HFFc6 (cell line): ENCODE results near the gene MMP11. TPM values are rescaled to one million over a fixed set of nuclear protein-coding genes. Genes with fewer than 3 reads are reported as not detected.

Experiments used
- DNase-seq: peaks from one replicate; pipeline ENCODE4 v3.0.0-alpha.2; 2018
- H3K27ac Mint-ChIP-seq: 2 replicates; pipeline ENCODE4 v1.8.0; 2020; ENCODE audit warnings: mild to moderate bottlenecking, mixed read lengths
- H3K27me3 Mint-ChIP-seq: 2 replicates; pipeline ENCODE4 v1.8.0; 2021; ENCODE audit warnings: mild to moderate bottlenecking, moderate library complexity, mixed read lengths; ENCODE audit not compliant: insufficient read depth
- H3K36me3 Mint-ChIP-seq: 2 replicates; pipeline ENCODE4 v1.8.0; 2021; ENCODE audit warnings: low read depth, mixed read lengths
- H3K4me1 Mint-ChIP-seq: 2 replicates; pipeline ENCODE4 v1.8.0; 2020; ENCODE audit warnings: low read depth, mixed read lengths
- H3K4me3 Mint-ChIP-seq: 2 replicates; pipeline ENCODE4 v1.8.0; 2020; ENCODE audit warnings: mild to moderate bottlenecking, moderate library complexity, mixed read lengths
- H3K9me3 Mint-ChIP-seq: 2 replicates; pipeline ENCODE4 v1.8.0; 2020; ENCODE audit warnings: mild to moderate bottlenecking, mixed read lengths
- total RNA-seq, 6 experiments: library from RNA; stranded (reverse); fragmentation: NEBNext Ultra II Directional; extraction: Animal tissue kit (Norgen Biotek cat#: 25700); gene quantifications; 2 replicates in 1 of 6; 3 replicates in 5 of 6; pipeline ENCODE4 v1.2.3, GENCODE V29; 2021
- TF ChIP-seq, protein P1 (sequence below): fragments of 200-600 bp; sonication (generic); IDR thresholded peaks from 2 replicates; pipeline ENCODE4 v1.5.0; 2021; ENCODE audit warnings: antibody characterized with exemption, mild to moderate bottlenecking

Gene MMP11
- total RNA-seq, 6 experiments from 2014 or later = 1.7 to 3.6 (median 2.7) TPM

- H3K27ac Mint-ChIP-seq = peak within 1 kb of the TSS; percentile 76
- peak; percentile 37 for DNase-seq
- H3K4me1 Mint-ChIP-seq = peaks cover 13% of the 10 kb centered on the region
- H3K36me3 Mint-ChIP-seq = no peaks in the 10 kb centered on the region
- H3K4me3 Mint-ChIP-seq = peak within 1 kb of the TSS; percentile 93
- H3K27me3 Mint-ChIP-seq = peaks cover 2% of the 10 kb centered on the region
- TF ChIP-seq, protein P1, sequence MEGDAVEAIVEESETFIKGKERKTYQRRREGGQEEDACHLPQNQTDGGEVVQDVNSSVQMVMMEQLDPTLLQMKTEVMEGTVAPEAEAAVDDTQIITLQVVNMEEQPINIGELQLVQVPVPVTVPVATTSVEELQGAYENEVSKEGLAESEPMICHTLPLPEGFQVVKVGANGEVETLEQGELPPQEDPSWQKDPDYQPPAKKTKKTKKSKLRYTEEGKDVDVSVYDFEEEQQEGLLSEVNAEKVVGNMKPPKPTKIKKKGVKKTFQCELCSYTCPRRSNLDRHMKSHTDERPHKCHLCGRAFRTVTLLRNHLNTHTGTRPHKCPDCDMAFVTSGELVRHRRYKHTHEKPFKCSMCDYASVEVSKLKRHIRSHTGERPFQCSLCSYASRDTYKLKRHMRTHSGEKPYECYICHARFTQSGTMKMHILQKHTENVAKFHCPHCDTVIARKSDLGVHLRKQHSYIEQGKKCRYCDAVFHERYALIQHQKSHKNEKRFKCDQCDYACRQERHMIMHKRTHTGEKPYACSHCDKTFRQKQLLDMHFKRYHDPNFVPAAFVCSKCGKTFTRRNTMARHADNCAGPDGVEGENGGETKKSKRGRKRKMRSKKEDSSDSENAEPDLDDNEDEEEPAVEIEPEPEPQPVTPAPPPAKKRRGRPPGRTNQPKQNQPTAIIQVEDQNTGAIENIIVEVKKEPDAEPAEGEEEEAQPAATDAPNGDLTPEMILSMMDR = peak; percentile 58
- H3K9me3 Mint-ChIP-seq = no peaks in the 10 kb centered on the region
These were observed 21.8 kb upstream of the MMP11 start, which contains the start of gene ZNF70 for GRCh38 chr22:23750714-23751440. ZNF70 (minus strand) TSS chr22:23751112; CDS start chr22:23745140, 5,972 bp downstream.

DNA sequence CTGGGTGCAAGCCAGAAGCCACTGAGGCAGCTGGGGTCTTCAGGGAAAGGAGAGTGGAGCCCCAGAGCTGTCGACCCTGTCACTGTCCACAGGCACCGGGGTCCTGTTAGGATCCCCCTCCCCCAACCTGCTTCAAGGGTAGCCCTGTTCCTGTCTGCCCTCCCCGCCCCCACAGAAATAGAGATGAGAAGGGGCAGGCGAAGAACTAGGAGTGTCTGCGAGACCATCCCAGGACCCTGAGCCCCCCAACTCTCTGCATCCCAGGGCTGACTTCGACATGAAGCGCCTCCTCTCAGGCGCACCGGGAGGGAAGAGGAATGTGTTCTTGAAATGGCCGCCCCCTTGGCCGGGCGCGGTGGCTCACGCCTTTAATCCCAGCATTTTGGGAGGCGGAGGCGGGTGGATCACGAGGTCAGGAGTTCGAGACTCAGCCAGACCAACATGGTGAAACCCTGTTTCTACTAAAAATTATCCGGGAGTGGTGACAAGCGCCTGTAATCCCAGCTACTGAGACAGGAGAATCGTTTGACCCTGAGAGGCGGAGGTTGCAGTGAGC lies 21.1 kb upstream of the MMP11 start:
- H3K36me3 Mint-ChIP-seq = no peaks in the 10 kb centered on the region
- H3K9me3 Mint-ChIP-seq = no peaks in the 10 kb centered on the region
- peak overlapping the region; percentile 56 for H3K27ac Mint-ChIP-seq
- DNase-seq = no peak
- H3K27me3 Mint-ChIP-seq = peaks cover 2% of the 10 kb centered on the region
- H3K4me3 Mint-ChIP-seq = peak overlapping the region; percentile 79
- H3K4me1 Mint-ChIP-seq = peaks cover 13% of the 10 kb centered on the region
- TF ChIP-seq, protein P1 = no peak

GRCh38 chr22:23752090-23752691 lies 20.5 kb upstream of the MMP11 start:
- peaks cover 13% of the 10 kb centered on the region for H3K4me1 Mint-ChIP-seq
- TF ChIP-seq, protein P1 = no peak
- peaks cover 2% of the 10 kb centered on the region for H3K27me3 Mint-ChIP-seq
- no peaks in the 10 kb centered on the region for H3K36me3 Mint-ChIP-seq
- DNase-seq = no peak
- H3K9me3 Mint-ChIP-seq = no peaks in the 10 kb centered on the region
- peak overlapping the region; percentile 29; the same call in 1 of the 2 replicates for H3K27ac Mint-ChIP-seq
- H3K4me3 Mint-ChIP-seq = peak overlapping the region; percentile 60

GRCh38 chr22:23752750-23753149 lies 19.9 kb upstream of the MMP11 start:
- H3K9me3 Mint-ChIP-seq = no peaks in the 10 kb centered on the region
- peaks cover 13% of the 10 kb centered on the region for H3K4me1 Mint-ChIP-seq
- DNase-seq = no peak
- H3K4me3 Mint-ChIP-seq = no peak overlapping the region
- no peaks in the 10 kb centered on the region for H3K36me3 Mint-ChIP-seq
- no peak overlapping the region for H3K27ac Mint-ChIP-seq
- TF ChIP-seq, protein P1 = no peak
- peaks cover 2% of the 10 kb centered on the region for H3K27me3 Mint-ChIP-seq

GRCh38 chr22:23753385-23753784 lies 19.3 kb upstream of the MMP11 start:
- H3K4me1 Mint-ChIP-seq = peaks cover 13% of the 10 kb centered on the region
- H3K36me3 Mint-ChIP-seq = no peaks in the 10 kb centered on the region
- H3K9me3 Mint-ChIP-seq = no peaks in the 10 kb centered on the region
- no peak for DNase-seq
- H3K27ac Mint-ChIP-seq = no peak overlapping the region
- no peak overlapping the region for H3K4me3 Mint-ChIP-seq
- TF ChIP-seq, protein P1 = no peak
- peaks cover 2% of the 10 kb centered on the region for H3K27me3 Mint-ChIP-seq
